ENCODE data around the gene CNOT3.
A peak's percentile ranks its signal among the peaks of the same experiment; 100 is the strongest.

The CNOT3 gene

DNA sequence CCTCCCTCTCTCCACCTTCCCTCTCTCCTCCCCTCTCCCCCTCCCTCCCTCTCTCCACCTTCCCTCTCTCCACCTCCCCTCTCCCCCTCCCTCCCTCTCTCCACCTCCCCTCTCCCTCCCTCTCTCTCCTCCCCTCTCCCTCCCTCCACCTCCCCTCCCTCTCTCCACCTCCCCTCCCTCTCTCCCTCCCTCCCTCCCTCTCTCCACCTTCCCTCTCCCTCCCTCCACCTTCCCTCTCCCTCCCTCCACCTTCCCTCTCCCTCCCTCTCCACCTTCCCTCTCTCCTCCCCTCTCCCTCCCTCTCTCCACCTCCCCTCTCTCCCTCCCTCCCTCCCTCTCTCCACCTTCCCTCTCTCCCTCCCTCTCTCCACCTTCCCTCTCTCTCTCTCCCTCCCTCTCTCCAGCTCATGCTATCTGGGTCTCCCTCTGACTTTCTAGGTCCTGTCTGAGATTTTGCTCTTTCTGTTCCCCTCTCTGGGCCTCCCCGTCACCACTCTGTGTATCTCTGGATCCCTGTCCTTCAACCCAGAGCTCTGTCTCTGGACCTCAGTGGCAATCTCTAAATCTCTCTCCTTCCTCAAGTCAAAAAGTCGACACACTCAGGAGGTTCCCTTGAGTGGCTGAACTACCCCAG is 3.5 kb upstream of the CNOT3 start:
- TF ChIP-seq TCF12 (IDR thresholded peaks at IDR 0.05; ENCODE audit: low read depth) (no peak), EP300 (IDR thresholded peaks at IDR 0.05; ENCODE audit: borderline replicate concordance) (no peak), ZBTB7A (IDR thresholded peaks at IDR 0.05; ENCODE audit: low read depth) (no peak), RAD21 (IDR thresholded peaks at IDR 0.05; ENCODE audit: low read depth) (no peak), TAF1 (IDR thresholded peaks at IDR 0.05; ENCODE audit: low read depth) (no peak), TEAD4 (IDR thresholded peaks at IDR 0.05) (no peak), FOXM1 (IDR thresholded peaks at IDR 0.05; ENCODE audit: borderline replicate concordance, low read depth) (no peak), NFIC (IDR thresholded peaks at IDR 0.05) (no peak), CREB1 (IDR thresholded peaks at IDR 0.05; ENCODE audit: low read depth) (no peak), YY1 (IDR thresholded peaks at IDR 0.05; ENCODE audit: low read depth) (no peak), EGR1 (IDR thresholded peaks at IDR 0.05) (no peak), CEBPB (IDR thresholded peaks at IDR 0.05) (no peak)
- TF ChIP-seq, protein P1, sequence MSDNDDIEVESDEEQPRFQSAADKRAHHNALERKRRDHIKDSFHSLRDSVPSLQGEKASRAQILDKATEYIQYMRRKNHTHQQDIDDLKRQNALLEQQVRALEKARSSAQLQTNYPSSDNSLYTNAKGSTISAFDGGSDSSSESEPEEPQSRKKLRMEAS (IDR thresholded peaks at IDR 0.05), result no peak
- TF ChIP-seq, protein P2, sequence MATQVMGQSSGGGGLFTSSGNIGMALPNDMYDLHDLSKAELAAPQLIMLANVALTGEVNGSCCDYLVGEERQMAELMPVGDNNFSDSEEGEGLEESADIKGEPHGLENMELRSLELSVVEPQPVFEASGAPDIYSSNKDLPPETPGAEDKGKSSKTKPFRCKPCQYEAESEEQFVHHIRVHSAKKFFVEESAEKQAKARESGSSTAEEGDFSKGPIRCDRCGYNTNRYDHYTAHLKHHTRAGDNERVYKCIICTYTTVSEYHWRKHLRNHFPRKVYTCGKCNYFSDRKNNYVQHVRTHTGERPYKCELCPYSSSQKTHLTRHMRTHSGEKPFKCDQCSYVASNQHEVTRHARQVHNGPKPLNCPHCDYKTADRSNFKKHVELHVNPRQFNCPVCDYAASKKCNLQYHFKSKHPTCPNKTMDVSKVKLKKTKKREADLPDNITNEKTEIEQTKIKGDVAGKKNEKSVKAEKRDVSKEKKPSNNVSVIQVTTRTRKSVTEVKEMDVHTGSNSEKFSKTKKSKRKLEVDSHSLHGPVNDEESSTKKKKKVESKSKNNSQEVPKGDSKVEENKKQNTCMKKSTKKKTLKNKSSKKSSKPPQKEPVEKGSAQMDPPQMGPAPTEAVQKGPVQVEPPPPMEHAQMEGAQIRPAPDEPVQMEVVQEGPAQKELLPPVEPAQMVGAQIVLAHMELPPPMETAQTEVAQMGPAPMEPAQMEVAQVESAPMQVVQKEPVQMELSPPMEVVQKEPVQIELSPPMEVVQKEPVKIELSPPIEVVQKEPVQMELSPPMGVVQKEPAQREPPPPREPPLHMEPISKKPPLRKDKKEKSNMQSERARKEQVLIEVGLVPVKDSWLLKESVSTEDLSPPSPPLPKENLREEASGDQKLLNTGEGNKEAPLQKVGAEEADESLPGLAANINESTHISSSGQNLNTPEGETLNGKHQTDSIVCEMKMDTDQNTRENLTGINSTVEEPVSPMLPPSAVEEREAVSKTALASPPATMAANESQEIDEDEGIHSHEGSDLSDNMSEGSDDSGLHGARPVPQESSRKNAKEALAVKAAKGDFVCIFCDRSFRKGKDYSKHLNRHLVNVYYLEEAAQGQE (IDR thresholded peaks at IDR 0.05; ENCODE audit: low read depth), result no peak
- TF ChIP-seq, protein P3, sequence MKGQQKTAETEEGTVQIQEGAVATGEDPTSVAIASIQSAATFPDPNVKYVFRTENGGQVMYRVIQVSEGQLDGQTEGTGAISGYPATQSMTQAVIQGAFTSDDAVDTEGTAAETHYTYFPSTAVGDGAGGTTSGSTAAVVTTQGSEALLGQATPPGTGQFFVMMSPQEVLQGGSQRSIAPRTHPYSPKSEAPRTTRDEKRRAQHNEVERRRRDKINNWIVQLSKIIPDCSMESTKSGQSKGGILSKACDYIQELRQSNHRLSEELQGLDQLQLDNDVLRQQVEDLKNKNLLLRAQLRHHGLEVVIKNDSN (IDR thresholded peaks at IDR 0.05), result no peak

DNA sequence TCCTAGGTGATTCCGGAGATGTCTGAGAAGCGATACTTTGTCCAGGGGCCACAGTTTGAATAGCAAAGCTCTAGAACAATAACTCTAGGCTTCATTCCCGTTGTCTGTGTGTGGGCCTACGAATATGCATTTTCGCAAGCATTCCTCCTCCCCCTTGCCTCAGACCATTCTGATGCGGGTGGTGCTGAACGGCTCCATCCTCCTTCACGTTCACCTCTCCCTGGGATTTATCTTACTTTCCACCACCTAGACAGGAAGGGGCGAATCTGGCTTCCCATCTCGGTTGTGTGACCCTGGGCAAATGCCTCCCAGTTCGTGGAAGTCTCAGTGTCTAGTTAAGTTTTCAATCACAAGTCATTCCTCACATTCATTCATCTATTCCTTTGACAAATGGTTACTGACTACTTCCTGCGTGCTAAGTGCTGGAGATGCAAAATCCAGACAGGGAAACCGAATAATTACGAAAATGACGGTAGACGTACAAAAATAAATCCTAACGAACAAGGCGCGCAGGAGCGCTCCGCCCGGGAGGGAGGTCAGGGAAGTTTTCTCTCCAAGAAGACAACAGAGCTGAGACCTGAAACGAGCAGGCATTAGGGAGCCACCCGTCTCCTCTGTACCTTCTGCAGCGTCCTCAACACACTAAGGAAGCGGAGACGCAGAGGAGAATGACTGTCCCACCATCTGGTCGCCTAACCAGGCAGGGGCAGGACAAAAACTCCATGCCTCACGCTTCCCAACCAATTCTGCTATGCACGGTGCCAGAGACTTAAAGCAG is 1.3 kb upstream of the CNOT3 start:
- no peak for TF ChIP-seq NFIC (IDR thresholded peaks at IDR 0.05)
- TF ChIP-seq TAF1 (IDR thresholded peaks at IDR 0.05; ENCODE audit: low read depth), result no peak
- no peak for TF ChIP-seq CREB1 (IDR thresholded peaks at IDR 0.05; ENCODE audit: low read depth)
- TF ChIP-seq, protein P2 (IDR thresholded peaks at IDR 0.05; ENCODE audit: low read depth), result no peak
- TF ChIP-seq, protein P3 (IDR thresholded peaks at IDR 0.05), result no peak
- no peak for TF ChIP-seq RAD21 (IDR thresholded peaks at IDR 0.05; ENCODE audit: low read depth)
- TF ChIP-seq TEAD4 (IDR thresholded peaks at IDR 0.05), result no peak
- TF ChIP-seq YY1 (IDR thresholded peaks at IDR 0.05; ENCODE audit: low read depth), result no peak
- no peak for TF ChIP-seq ZBTB7A (IDR thresholded peaks at IDR 0.05; ENCODE audit: low read depth)
- TF ChIP-seq, protein P1 (IDR thresholded peaks at IDR 0.05), result no peak
- no peak for TF ChIP-seq CEBPB (IDR thresholded peaks at IDR 0.05)

DNA sequence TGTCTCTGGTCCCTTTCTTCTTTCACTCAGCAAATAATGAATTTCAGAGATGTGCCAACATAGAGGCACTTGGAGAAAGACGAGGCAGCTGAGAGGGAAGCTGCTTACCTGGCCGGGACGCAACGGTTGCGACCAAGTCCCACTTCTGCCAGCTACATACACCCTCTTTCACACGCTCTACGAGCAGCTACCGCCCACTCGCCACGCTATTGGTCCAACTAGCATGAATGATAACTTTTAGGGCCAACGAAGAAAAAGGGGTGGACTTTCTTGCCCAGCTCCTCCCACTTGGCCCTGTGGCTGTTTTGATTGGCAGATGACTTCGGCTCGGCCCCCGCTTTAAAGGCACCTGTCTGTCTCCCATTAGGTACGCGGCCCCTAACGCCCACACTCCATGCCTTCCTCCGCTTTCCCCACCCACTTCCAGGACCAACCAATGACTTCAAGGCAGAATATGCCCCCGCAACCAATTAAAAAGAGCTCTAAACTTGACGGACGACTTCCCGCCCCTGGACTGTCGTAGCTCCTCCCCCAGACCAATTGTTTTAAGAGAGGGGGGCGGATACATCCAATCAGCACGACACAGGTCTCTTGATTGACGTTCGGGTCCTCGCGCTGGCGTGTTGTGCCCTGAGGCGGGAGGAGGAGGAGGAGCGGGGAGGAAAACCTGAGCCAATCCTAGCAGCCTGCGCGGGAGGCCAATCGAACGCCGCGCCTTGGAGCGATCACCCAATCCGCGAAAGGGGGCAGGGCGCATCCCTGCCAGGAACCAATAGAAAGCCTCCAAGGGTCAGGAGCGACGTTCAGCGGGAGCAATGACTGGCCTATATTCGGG is 481 bp upstream of the CNOT3 start:
- TF ChIP-seq ZBTB7A (IDR thresholded peaks at IDR 0.05; ENCODE audit: low read depth) (no peak), FOXM1 (IDR thresholded peaks at IDR 0.05; ENCODE audit: borderline replicate concordance, low read depth) (peak; percentile 28; the same call in 1 of the 2 replicates), NFIC (IDR thresholded peaks at IDR 0.05) (no peak), TAF1 (IDR thresholded peaks at IDR 0.05; ENCODE audit: low read depth) (peak; percentile 62; the same call in 1 of the 2 replicates), CREB1 (IDR thresholded peaks at IDR 0.05; ENCODE audit: low read depth) (0 out of 2 replicates have a peak, but pooled peaks have one; percentile 17), TEAD4 (IDR thresholded peaks at IDR 0.05) (0 out of 2 replicates have a peak, but pooled peaks have one; percentile 0), TCF12 (IDR thresholded peaks at IDR 0.05; ENCODE audit: low read depth) (no peak), EGR1 (IDR thresholded peaks at IDR 0.05) (peak; percentile 88), RAD21 (IDR thresholded peaks at IDR 0.05; ENCODE audit: low read depth) (no peak)
- TF ChIP-seq, protein P2 (IDR thresholded peaks at IDR 0.05; ENCODE audit: low read depth), result no peak
- TF ChIP-seq, protein P3 (IDR thresholded peaks at IDR 0.05), result no peak
- TF ChIP-seq, protein P1 (IDR thresholded peaks at IDR 0.05), result peak; percentile 30; the same call in 1 of the 2 replicates

Measured in Ishikawa (cell line).